Measurements from ENCODE around the gene PPM1E.
"Not testable (repeated sequence)": the region's sequence is repeated elsewhere in the genome, so short reads cannot be mapped to it uniquely, and the experiment has no call there.

PPM1E gene

DNA sequence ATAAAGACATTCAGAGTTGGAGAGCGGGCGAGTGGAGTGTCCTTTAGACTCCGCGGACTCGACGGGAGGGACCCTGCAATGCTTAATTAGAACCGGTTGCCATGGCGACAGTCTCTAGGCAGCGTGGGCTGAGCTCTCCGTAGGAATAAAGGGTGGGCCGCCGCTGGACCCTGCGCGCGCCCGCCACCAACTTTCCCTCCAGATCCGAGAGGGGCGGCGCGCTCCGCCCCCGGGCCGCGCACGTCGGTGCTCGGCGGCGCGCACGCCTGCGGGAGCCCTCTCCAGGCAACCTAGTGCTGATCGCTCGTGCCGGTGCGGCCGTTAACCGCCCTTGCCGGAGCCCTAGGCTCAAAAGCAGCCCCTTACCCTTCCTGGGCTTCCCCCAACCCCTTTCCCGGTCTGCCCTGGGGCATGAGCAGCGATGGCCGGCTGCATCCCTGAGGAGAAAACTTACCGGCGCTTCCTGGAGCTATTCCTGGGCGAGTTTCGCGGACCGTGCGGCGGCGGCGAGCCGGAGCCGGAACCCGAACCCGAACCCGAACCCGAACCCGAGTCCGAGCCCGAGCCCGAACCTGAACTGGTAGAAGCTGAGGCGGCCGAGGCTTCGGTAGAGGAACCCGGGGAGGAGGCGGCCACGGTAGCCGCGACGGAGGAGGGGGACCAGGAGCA, at the start of gene PPM1E:
Gene PPM1E, plus strand, starts transcription at position 278 of the 669 bp plus-strand sequence.
- peak; percentile 71 to 88 for DNase-seq

DNA sequence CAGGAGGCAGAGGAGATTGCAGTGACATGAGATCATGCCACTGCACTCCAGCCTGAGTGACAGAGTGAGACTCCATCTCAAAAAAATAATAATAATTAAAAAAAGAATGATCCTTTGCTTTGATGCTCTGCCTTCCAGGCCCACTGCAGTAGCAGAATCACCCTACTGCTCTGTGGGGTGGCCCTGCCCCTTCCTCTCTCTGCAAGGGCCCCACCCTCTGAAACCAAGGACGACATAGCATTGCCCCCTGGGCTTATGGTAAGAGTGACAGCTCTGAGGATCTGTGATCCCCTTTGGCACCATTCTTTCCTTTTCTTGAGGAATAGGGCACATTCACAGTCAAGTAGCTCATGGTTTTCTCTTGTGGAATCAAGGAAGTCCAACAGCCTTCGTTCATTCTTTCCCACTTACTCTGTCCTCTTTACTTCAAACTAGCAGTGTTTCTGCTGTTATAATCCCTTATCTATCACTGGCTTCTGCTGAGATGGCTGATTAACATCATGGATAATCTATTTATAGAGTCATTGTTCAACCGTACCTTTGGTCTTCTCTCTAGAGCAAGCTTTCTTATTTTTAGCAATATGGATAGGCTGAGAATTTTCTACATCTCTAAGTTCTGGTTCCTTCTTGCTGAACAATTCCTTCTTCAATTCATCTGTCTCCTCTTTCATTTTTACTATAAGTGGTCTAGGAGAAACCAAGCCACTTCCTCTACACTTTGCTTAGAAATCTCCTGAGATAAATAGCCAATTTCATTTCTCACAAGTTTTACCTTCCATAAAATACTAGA, 49.1 kb upstream of the PPM1E start:
- no peak for DNase-seq

DNA sequence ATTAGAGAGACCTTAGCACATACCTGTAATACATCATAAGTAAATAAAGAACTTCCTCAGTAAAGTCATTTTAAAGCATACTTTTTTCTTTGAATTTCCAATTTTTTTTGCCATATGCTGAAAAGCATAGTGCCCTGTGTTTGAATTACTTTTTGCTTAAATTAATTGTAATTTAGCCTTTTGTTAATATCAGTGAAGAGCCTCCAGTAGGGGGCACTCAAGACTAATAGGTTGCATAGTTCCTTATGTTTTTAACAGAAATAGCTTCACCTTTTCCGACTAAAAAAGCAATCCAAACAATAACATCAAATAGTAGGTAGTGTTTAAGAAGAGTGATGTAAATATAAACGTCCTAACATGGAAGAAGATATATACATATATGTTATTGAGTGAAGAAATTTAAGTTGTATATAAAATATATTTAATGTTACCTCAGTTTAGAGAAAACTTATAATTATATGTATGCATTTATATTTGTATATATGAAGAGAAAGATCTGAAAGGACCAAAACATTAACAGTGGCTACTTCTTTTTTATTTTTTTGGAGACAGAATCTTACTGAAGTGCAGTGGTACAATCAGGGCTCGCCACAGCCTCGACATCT, 44.6 kb upstream of the PPM1E start:
- peak; percentile 46 to 63 for DNase-seq

DNA sequence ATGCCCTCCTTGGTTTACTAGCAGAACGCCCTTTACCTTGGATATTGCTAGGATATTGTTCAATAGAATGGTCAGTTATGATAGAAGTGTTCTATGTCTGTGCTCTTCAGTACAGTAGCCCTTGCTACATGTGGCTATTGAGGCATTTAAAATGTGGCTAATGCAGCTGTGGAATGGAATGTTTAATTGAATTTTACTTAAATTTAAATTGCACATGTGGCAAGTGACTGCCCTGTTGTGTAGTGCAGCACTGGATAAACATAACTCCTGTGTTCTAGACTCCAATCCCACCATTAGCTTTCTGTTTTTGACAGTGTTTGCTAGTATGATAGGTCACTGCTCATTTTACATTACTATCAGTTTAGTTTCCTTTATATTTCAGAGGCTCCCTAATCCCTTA, 33.4 kb upstream of the PPM1E start:
- DNase-seq, result no peak

DNA sequence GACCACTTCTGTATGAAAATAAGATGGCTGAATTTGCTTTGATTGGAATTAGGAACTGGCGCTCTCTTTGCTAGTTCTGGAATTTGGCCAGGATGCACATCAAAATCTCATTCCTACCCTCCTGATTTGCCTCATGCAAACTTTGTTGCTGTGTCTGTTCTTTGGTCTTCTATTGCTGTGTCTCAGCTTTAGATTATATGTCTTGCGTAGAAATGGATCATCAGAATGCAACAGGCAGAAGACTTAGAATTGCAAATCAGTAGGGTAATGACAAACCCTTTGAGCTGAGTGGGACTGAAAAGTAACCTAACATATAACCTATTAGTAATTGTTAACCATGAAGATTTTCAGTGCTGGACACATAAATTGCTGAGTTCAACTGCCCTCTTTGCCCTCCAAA, 33.0 kb upstream of the PPM1E start:
- DNase-seq, result no peak

DNA sequence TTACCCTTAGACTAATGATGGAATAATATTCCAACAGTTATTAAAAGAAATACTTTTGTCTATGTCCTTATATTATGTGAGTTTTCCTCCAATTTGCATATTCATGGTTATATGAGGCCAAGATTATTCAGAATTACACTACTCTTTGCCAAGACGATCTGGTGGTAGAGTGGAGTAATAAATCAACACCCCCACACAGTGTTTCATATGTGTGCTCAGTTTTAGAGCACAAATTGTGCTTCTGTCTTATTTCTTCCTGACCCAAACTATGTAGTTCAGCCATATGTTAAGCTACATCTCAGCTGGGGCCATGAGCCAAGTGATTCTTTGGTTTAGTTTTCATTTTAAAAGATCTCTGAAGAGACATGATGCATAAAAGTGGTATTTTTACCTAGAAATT, 26.9 kb upstream of the PPM1E start:
- no peak for DNase-seq

DNA sequence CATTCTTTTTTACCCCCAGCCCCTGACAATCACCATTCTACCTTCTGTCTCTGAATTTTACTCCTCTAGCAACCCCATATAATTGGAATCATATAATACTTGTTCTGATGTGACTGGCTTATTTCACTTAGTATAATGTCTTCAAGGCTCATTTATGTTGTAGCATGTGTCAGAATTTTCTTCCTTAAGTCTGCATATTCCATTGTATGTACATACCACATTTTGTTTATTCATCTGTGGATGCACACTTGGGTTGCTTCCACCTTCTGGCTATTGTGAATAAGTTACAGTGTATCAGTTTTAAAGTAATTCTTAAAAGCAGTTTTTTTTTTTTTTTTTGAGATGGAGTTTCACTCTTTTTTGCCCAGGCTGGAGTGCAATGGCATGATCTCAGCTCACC, 24.7 kb upstream of the PPM1E start:
- no peak for DNase-seq

DNA sequence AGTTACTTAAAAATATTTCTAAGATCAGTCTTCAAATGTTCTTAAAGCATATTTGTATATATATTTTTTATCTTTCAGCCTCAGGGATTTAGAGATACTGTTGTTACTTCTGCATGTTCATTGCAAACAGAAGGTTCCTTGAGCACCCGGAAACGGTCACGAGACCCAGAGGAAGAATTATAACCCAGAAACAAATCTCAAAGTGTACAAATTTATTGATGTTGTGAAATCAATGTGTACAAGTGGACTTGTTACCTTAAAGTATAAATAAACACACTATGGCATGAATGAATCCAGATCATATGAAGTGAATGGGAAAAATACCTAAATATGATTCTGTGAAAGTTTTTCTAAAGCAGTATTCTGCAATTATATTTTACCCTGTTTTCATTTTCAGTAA, 21.6 kb upstream of the PPM1E start:
- no peak for DNase-seq

DNA sequence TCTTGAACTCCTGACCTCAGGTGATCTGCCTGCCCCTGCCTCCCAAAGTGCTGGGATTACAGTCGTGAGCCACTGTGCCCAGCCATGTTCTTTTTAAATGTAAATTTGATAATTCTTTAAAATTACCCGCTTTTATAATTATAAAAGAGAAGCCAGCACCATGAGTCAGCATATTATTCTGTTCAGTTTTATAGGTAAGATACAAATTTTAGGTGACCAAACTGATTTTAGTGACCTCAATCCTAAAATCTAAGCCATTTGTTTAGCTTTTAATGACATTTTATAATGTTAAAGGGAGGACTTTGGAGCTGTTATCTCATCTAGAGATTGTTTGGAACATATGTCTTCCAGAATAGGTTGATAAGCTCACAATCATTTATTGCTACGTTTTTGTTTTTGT, 20.8 kb upstream of the PPM1E start:
- DNase-seq, result no peak

DNA sequence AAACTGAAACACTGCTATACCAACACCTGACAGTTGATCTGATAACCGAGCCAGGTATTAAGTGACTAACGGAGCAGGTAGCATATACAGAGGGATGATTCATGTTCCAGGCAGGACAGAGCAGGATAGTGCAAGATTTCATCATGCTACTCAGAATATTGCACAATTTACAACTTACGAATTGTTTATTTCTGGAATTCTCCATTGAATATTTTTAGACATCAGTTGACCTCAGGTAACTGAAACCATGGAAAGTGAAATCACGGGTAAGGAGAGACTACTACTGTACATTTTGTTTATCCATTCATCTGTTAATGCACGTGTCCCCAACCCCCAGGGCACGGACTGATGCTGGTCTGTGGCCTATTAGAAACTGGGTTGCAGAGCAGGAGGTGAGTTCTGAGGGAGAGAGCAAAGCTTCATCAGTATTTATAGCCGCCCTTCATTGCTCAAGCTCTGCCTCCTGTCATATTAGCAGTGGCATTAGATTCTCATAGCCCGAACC, 14.5 kb upstream of the PPM1E start:
- DNase-seq, result no peak

DNA sequence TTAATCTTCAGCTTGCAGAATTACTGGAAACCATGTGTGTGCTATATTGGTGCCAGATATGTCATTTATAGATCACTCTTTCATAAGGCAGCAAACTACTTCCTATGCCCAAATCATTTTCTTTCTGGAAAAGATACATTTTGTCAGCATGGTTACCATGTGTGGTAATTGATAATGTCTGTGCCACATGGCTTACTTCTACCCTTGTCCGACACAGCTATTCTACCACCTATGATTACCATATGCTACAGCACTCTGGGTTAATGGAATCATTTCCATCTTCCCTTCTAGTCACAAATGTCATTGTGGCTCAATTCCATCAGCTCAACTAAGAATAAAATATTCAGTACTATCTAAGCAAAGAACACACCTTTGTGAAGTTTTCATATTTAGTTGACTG, 8.0 kb upstream of the PPM1E start:
- DNase-seq, result no peak

DNA sequence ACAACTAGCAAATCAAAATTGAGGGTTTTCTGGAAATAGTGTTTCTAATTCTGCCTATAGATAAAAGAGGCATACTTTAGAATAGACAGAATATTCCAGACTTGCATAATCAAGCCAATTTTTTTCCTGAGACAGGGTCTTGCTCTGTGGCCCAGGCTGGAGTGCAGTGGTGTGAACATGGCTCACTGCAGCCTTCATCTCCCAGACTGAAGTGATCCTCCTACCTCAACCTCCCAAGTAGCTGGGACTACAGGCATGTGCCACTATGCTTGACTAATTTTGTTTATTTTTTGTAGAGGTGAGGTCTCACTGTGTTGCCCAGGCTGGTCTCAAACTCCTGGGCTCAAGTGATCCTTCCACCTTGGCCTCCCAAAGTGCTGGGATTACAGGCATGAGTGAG, 6.0 kb upstream of the PPM1E start:
- DNase-seq, result not testable (repeated sequence)

DNA sequence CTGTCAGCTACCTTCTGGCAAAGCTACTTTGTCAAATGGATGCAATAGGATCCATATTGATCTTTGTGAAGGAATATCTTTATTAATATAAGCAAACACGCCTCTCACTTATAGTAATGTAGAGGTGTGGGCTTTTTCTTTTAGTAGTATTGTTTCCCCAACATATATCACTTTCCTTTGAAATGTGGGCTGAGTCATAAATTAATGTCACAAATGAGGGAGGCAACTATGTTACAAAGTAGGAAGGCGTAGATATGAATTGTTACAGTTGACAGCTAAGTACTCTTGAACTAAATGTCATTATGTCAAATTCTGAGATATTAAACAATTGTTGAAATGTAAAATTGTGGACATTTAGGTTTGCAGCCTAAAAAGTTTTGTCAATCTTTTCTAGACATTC, 2.6 kb upstream of the PPM1E start:
- DNase-seq, result no peak

DNA sequence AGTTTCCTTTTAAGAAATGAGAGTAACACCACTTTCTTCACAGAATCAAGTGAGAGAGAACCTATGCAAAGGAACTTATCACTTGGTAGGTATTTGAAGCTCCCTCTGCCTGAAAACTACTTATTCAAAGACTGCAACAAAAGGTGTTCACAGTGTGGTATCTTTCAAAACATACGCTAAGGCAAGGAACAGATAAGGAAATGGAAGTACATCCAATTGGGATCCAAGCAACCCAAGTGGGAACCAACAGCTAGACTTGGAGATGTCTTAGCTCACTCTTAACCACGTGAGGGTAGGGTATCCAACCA, 431 bp upstream of the PPM1E start:
- no peak for DNase-seq

DNA sequence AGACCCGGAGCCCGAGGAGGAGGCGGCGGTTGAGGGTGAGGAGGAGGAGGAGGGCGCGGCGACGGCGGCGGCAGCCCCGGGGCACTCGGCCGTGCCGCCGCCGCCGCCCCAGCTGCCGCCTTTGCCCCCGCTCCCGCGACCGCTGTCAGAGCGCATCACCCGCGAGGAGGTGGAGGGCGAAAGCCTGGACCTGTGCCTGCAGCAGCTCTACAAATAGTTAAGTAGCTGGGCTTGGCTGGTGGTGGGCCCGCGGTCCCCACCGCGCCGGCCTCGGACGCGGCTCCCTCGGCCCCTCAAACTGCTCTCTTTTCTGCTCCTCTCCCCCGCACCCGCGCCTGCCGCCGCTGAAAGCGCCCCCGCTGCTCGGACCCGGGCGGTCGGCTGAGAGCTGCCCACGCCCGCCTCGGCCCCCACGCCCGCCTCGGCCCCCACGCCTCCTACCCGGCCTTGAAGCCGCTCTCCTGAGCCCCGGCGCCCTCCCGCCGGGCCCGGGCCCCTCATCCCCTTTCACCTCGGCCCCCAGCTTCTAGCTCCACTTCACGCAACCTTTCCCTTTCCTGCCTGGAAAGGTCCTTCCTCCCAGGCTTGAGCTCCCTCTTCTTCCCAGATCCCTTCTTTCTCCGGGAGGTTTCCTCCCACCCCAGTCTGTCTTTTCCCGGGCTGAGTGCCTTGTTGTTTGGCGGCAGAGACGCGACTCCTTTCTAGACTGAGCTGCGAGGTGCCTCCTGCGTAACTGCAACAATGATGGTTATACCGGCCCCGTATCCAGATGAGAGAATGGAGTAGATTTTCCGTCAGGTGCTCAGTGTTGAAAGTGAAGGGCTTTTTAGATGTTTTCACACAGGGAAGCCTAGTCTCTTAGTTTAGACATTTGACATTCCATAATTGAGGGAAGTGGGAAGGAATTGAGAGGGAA, 850 bp downstream of the PPM1E start:
- DNase-seq, result no peak

DNA sequence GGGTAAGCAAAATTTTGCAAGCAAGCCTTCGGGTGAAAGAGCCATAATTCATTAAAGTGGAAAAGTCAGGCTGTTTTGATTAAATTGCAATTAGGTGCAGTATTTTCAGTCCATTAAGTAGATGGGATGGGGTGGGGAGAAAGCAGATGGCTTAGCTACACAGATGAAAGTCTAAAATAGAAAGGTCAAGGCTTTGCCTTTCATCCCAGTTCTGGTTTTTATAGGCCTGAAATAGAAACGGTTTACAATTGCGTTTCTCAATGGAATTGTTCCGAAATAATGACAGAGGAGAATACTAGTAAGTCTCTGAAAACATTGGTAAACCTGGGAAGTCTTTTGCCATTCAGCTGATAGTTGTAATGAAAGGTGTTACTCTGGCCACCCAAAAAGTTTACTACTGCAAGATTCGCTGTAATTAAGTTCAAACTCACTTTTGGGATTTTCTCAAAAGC, 1.5 kb downstream of the PPM1E start:
- DNase-seq, result no peak

DNA sequence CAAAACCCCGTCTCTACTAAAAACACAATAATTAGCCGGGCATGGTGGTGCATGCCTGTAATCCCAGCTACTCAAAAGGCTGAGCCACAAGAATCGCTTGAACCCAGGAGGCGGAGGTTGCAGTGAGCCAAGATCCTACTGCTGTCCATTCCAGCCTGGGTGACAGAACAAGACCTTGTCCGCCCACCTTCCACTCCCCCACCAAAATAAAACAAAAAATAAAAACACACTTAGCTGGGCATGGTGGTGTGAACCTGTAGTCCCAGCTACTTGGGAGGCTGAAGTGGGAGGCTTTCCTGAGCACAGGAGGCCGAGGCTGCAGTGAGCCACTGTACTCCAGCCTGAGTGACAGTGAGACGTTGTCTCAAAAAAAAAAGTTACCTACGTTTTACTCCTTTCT, 3.2 kb downstream of the PPM1E start:
- DNase-seq, result no peak

DNA sequence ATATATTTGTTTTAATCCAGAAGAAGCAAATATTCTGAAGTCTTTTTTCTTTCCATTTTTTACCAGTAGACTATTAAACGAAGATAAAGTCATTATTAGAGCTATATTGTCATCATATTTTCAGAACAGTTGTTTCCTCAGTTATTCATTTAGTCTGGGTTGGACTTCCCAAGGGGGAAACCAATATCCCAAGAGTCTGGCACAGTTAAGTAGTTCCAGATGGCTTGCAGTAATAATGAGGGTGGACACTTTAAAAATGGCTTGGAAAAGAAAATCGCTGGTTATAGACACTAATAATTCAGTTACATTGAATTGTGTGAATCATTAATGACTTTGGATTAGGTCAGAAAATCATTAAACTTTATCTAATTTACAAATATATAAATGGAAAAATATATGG, 3.9 kb downstream of the PPM1E start:
- DNase-seq, result peak in 1 of 2 experiments; percentile 35

DNA sequence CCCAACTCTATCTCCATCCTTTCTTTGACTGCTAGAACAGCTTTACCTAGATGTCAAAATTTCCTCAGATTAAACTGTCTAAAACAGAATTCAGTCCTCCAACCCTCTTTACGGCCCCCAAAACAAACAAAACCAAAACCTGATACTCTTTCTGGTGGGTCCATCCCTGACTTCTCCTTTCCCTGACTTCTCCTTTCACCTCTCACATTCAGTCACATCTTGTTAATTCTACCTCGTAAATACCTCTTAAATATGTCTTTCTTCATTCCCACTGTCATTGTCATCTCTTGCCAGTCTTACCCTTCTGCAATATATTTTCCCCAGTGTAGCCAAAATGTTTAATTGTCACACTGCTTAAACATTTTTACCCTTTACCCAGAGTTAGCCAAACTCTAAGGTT, 4.6 kb downstream of the PPM1E start:
- no peak for DNase-seq

DNA sequence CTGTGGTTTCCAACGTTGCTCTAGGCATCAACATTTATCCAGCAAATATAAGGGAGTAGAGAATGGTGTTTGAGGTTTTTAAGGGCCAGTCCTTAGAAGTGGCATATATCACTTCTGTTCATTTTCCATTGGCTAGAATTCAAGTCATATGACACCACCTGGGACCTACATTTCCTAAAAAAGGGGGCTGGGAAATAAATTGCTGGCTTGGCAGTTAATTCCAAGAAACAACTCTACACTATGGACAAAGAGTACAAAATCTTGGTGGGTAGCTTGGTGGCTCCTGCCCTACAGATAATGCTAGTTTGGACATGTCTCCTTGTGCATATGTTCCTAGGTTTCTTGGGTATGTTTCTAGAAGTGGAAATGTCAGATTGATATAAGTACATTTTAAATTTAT, 7.6 kb downstream of the PPM1E start:
- no peak for DNase-seq

DNA sequence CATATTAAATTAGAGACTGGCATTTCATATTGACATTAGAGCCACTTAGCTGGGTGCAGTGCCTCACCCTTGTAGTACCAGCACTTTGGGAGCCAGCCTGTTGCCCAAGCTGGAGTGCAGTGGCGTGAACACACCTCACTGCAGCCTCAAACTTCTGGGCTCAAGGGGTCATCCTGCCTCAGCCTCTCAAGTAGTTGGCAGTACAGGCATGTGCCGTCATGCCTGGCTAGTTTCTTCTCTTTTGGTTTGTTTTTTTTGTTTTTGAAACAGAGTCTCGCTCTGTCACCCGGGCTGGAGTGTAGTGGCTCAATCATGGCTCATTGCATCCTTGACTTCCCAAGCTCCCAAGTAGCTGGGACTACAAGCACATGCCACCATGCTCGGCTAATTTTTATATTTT, 8.7 kb downstream of the PPM1E start:
- DNase-seq, result no peak

DNA sequence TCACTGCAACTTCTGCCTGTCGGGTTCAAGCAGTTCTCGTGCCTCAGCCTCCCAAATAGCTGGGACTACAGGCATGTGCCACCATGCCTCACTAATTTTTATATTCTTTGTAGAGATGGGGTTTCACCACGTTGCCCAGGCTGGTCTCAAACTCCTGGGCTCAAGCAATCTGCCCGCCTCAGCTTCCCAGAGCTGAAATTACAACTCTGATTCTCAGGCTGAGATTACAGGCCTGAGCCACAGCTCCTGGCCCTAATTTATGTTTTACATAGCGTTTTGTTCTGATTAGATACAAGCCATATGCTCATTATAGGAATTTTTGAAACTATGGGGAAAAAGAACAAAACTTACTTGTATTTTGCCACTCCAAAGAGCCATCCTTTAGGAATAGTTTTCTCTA, 22.8 kb downstream of the PPM1E start:
- not testable (repeated sequence) for DNase-seq

DNA sequence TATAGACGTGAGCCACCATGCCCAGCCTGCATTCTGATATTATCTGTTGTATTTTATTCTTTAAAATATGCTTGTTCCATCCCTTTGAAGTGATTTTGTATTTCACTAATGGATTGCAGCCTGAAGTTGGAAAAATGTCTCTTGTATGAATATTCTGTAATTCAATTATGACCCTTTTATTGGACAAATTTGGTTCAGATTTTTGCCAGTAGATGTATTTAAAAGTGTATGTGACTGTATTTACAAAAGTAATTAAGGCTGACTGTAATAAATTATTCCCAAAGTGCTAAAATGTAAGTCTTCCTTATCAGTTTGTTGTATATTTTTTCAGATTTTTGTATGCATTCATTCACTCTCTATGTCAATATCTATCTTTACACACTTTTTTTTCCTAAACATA, 23.8 kb downstream of the PPM1E start:
- DNase-seq, result no peak
